IPS-18c (cell line): Measurements from ENCODE around the gene MRTO4.
"Not testable (repeated sequence)": the region's sequence is repeated elsewhere in the genome, so short reads cannot be mapped to it uniquely, and the experiment has no call there.

ENCODE experiments used
- H3K4me3 ChIP-seq: 2 replicates; pipeline ENCODE4 v1.7.0; 2013; ENCODE audit warnings: low read depth, mild to moderate bottlenecking, low read length, moderate library complexity; ENCODE audit not compliant: insufficient read depth
- H3K9me3 ChIP-seq: one replicate; pipeline ENCODE4 v1.6.1; 2013; ENCODE audit warnings: mild to moderate bottlenecking, low read length, moderate library complexity; ENCODE audit not compliant: control insufficient read depth, insufficient read depth

MRTO4 gene

DNA sequence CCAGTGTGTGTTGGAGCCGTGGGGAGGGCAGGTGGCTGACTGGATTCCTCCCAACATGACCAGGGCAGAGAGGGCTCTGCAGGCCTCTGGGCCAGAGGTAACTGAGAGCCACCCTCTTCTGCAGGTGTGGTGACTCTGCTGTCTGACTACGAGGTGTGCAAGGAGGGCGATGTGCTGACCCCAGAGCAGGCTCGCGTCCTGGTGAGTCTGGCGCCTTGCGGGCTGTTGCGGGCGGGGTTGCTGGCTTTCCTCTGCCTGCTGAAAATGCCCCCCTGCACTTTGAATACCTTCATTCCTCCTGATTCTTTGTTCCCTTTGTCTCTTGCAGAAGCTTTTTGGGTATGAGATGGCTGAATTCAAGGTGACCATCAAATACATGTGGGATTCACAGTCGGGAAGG lies 6.7 kb downstream of the MRTO4 start:
- Histone ChIP-seq H3K9me3 (no peaks in the 10 kb centered on the region), H3K4me3 (no peak overlapping the region)

GRCh38 chr1:19260211-19261138 lies 8.9 kb downstream of the MRTO4 start:
- no peak overlapping the region for H3K4me3 ChIP-seq

DNA sequence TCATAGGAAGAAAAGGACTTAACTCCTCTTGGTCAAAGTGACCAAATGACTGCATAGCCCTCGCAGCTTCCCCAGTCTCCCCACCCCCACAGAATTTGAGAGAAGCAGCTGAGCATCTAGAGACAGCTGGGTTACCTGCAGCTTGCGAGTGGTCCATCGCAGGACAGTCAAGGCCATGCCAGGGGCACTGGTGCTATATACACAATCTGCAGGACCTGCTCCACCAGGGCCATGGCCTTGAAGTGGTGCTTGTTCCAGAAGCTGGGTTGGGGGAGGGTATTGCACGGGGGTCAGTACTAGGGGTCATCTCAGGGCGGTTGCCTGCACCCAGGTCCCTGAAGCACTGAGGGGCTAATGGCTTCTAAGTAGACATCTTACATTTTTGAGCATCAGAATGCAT lies 10.4 kb downstream of the MRTO4 start:
- no peak overlapping the region for H3K4me3 ChIP-seq

More at GRCh38 chr1:19260211-19261138, 8.9 kb downstream of the MRTO4 start:
- H3K9me3 ChIP-seq, result no peaks in the 10 kb centered on the region

DNA sequence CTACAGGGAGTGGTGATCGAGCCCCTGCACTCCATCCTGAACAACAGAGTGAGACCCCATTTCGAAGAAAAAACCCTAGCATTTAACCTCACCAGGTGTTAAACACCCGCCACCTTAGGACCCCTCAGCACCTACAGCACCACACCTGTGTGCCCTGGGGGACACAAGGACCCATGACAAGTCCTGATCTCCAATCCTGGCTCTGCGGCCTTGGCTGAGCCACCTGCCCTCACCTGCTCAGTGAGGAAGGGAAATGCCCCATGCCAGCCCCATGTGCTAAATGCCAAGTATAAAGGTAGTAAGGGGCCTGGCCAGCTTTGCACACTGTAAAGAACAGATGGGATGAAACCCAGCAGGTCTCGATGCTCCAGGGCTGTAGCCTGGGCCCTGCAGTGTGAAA lies 11.1 kb downstream of the MRTO4 start:
- Histone ChIP-seq H3K9me3 (no peaks in the 10 kb centered on the region), H3K4me3 (no peak overlapping the region)

More for the DNA sequence above, 10.4 kb downstream of the MRTO4 start:
- H3K9me3 ChIP-seq, result no peaks in the 10 kb centered on the region

DNA sequence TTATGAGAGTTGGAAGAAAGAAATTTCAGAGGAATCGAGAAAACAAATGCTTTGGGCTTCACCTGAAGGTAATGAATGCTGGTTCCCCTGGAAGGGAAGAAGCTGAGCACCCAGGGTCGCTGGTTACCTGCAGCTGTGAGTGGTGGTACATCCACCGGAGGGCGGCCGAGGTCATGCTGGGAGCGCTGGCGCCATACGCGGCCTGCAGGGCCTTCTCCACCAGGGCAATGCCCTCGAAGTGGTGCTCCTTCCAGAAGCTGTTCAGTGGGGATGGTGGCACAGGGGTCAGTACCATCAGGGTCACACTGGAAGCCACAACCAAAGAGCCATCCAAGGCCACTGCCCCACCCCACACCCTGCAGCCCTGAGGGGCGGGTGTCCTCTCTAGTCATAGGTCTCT lies 16.8 kb downstream of the MRTO4 start:
- no peak overlapping the region for H3K4me3 ChIP-seq
- no peaks in the 10 kb centered on the region for H3K9me3 ChIP-seq

- not testable (repeated sequence) for H3K9me3 ChIP-seq, H3K4me3 ChIP-seq
Observed at GRCh38 chr1:19269427-19270342, 18.1 kb downstream of the MRTO4 start.

DNA sequence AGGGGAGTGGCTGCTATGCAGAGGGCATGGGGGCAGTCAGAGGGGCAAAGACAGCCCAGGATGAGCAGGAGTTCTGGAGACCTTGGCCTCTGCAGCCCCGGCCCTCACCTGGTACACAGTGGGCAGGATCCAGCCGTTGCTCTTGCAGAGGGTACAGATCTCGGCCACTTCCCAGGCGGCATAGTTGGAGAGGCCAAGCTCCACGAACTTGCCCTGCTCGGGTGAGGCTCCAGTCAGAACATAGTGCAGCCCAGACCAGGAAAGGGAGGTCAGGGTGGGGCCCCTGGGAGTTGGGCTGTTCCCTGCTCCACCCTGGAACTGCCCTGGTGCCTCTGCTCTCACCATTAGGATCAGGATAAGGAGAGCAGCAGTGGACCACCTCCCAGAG lies 18.7 kb downstream of the MRTO4 start:
- not testable (repeated sequence) for H3K9me3 ChIP-seq, H3K4me3 ChIP-seq

DNA sequence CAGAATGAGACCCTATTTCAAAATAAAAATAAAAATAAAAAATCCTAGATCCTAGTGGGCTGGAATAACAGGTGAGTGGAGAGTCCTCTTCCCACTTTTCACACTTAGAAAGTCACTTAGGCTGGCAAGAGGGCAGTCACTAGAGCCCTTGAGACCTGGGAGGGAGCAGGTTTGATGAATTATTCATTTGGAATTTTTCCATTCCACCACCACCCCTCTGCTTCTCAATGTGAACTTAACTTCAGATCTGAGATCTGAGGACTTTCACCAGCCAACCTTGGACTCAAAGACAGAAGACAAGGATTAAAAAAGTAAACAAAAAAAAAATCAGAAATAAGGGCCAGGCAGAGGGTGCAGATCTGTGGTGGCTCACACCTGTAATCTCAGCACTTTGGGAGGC lies 20.5 kb downstream of the MRTO4 start:
- Histone ChIP-seq H3K9me3 (no peaks in the 10 kb centered on the region), H3K4me3 (no peak overlapping the region)

DNA sequence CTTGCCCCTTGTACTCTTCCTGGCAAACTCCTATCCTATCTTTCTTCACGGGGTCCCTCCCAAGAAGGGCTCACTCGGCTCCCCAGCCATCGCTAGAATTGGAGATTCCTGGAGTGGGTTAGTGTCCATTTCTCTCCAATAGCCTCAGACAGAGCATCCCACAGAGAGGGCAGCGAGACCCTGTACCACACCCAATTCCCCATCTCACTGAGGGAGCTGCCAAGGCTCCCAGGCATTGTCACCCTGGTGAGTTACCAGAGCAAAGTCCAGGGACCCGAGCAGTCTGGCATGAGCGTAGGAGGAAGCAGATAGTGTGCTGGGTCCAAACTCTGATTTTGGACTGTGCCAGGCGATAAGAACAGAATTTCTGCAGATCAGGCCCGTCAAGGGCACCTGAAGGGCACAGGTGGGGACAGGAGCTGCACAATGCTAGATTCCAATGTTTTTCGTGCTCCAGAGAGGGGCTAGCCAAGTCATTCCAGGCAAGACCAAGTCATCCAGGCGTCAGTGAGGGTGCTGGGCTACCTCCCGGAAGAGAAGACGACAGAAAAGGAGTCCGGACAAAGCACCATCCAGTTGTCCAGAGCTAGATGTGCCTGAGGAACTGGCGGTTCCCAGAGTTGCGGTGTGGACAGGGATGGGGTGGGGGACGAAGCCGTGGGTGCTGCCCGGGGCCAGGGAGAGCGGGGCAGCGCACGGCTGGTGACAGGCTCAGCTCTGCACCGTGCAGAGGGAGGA lies 21.7 kb downstream of the MRTO4 start:
- no peak overlapping the region for H3K4me3 ChIP-seq

DNA sequence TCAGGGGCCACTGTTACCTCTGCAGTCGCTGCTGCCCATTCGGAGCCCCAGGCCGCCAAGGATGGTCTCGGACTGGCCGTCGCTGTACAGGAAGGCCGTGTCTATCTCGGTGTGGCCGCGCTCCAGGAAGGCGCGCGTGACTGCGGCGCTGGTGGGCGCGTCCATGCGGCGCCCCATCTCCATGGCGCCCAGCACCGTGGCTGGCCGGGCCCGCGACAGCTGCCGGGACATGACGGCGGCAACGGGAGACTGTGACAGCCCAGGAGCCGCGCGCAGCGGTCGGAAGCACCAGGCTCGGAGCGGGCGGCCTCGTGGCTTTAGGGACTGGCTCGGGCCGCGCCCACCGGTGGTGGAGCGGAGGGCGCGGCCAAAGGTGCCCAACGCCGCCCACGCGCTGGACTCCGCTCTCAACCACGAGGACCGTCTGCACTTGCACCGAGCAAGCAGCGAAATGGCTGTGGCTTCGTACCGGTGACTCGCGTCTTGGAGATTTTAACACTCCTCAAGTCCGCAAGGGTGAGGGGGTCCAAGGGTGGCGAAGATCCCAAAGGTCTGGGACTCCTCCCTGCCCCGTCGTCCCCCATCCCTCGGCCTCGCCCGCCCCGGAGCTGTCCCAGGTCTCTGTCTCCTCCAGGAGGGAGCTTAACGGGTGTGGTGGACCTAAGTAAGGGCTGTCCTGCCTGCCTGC lies 22.4 kb downstream of the MRTO4 start:
- not testable (repeated sequence) for H3K9me3 ChIP-seq, H3K4me3 ChIP-seq

More for the DNA sequence above, 21.7 kb downstream of the MRTO4 start:
- no peaks in the 10 kb centered on the region for H3K9me3 ChIP-seq

DNA sequence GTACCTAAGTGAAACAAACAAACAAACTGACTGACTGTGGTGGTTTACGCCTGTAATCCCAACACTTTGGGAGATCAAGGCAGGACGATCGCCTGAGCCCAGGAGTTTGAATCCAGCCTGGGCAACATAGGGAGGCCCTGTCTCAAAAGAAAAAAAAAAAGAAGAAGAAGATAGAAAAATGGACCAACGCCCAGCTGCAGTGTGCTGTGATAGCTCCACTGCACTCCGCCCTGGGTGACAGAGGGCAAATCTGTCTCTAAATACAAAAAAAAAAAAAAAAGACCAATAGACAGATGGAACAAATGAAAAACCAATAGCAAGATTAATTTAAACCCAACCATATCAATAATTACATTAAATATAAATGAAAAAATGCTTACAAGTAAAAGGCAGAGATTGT lies 23.0 kb downstream of the MRTO4 start:
- Histone ChIP-seq H3K9me3 (no peaks in the 10 kb centered on the region), H3K4me3 (no peak overlapping the region)

- no peak overlapping the region for H3K4me3 ChIP-seq
- no peaks in the 10 kb centered on the region for H3K9me3 ChIP-seq
Observed at GRCh38 chr1:19283891-19284290, 32.3 kb downstream of the MRTO4 start.

GRCh38 chr1:19284881-19285280 lies 33.3 kb downstream of the MRTO4 start:
- no peak overlapping the region for H3K4me3 ChIP-seq
- H3K9me3 ChIP-seq, result no peaks in the 10 kb centered on the region

DNA sequence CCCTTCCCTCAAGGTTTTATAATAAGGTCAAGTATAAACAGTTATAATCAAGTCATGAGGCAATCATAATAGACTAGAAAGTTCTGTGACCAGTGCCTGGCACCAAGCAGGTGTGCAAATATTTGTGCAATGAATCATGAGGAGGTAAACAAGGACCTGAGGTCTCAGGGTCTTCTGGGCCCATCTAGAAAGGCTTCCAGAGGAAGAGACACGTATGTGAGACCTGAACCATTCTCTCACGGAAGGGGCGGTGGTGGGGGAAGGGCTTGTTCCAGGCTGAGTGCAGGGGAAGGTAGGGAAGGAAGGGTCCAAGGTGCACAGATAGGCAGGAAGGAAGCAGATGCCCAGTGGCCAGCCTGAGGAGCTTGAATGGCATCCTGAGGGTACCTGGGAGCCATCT lies 33.8 kb downstream of the MRTO4 start:
- H3K9me3 ChIP-seq, H3K4me3 ChIP-seq: not testable (repeated sequence)

GRCh38 chr1:19285807-19286206 lies 34.2 kb downstream of the MRTO4 start:
- not testable (repeated sequence) for H3K4me3 ChIP-seq, H3K9me3 ChIP-seq

DNA sequence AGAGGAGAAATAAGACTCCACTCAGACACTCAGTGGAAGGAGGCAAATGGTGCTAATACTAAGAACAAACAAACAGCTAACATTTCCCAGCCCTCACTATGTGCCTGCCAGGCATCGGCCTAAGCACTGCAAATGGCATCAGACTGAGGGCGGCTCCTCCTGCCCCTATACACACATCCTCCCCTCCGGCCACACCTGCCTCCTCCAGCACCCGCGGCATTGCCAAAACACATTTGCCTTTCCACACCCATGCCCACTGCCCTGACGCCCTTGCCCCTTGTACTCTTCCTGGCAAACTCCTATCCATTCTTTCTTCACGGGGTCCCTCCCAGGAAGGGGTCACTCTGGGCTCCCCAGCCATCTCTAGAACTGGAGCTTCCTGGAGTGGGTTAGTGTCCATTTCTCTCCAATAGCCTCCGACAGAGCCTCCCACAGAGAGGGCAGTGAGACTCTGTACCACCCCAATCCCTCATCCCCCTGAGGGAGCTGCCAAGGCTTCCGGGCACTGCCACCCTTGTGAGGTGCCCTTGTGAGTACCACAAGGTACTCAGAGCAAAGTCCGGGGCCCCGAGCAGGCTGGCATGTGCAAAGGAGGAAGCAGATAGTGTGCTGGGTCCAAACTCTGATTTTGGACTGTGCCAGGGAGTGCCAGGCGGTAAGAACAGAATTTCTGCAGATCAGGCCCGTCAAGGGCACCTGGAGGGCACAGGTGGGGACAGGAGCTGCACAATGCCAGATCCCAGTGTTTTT lies 36.0 kb downstream of the MRTO4 start:
- Histone ChIP-seq H3K4me3 (no peak overlapping the region), H3K9me3 (no peaks in the 10 kb centered on the region)
